ENCODE data around the gene IQUB.

The IQUB gene

DNA sequence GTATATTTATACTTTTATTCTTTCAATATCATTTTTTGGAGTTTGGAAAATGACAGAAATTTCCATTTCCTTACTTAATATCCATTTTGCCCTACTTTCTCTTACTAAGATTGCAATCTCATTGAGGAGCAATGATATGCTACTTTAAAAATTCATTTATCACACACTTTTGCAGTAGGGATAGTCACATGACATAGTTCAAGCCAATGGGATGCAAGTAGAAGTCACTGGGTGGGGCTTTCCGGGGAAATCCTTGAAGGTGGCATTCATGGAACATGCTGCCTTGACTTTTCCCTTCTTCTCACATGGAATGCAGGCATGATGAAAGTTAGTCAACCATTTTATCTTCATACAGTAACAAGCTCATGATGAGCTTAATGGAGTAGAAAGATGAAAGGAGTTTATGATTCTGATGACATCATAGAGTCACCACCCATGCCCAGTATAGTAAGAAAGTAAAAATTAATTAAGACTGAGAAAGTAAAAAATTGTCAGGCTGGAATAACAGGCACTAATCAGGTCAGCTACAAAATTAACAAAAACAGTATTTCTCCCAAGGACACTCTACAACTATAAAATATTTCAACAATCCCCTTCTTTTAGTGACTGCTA is 33.4 kb downstream of the IQUB start:
- TF ChIP-seq, protein P1, sequence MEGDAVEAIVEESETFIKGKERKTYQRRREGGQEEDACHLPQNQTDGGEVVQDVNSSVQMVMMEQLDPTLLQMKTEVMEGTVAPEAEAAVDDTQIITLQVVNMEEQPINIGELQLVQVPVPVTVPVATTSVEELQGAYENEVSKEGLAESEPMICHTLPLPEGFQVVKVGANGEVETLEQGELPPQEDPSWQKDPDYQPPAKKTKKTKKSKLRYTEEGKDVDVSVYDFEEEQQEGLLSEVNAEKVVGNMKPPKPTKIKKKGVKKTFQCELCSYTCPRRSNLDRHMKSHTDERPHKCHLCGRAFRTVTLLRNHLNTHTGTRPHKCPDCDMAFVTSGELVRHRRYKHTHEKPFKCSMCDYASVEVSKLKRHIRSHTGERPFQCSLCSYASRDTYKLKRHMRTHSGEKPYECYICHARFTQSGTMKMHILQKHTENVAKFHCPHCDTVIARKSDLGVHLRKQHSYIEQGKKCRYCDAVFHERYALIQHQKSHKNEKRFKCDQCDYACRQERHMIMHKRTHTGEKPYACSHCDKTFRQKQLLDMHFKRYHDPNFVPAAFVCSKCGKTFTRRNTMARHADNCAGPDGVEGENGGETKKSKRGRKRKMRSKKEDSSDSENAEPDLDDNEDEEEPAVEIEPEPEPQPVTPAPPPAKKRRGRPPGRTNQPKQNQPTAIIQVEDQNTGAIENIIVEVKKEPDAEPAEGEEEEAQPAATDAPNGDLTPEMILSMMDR (IDR thresholded peaks at IDR 0.05; ENCODE audit: low read depth, low read length, missing control alignments): no peak
- Histone ChIP-seq H3K27ac (no peak overlapping the region), H3K27me3 (replicated peaks) (no peaks in the 10 kb centered on the region), H3K36me3 (replicated peaks) (no peaks in the 10 kb centered on the region), H3K4me3 (ENCODE audit: low read depth, low read length) (no peak overlapping the region)
- in situ Hi-C loops (cut with HindIII; ENCODE audit: low pct_ligation_motif_present, low sequenced_read_pairs): no loop called here
- DNase-seq: no peak

DNA sequence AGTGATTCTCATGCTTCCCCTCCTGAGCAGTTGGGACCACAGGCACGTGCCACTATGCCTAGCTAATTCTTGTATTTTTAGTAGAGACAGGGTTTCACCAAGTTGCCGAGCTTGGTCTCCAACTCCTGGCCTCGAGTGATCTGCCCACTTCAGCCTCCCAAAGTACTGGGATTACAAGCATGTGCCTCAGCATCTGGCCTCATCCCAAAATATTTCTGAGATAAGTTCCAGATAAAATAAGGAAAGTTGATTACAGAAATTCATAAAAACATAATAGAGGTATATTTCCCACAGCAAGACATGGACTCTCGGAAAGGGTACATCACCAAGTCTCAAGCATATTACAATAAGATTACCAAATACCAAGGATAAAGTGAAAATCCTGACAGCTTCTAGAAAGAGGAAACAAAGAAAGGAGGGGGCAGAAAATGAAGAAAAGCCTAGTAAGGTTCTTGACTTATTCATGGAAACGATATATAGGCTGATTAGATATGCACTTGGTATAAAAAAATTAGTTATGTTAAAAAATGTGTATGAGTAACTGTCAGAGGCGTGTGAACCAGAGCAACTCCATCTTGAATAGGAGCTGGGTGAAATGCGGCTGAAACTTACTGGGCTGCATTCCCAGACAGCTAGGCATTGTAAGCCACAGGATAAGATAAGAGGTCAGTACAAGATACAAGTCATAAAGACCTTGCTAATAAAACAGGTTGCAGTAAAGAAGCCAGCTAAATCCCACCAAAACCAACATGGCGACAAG is 35.0 kb downstream of the IQUB start:
- peak; percentile 33 for DNase-seq
- Histone ChIP-seq H3K27me3 (replicated peaks) (no peaks in the 10 kb centered on the region), H3K4me3 (ENCODE audit: low read depth, low read length) (no peak overlapping the region), H3K36me3 (replicated peaks) (no peaks in the 10 kb centered on the region), H3K27ac (no peak overlapping the region)
- TF ChIP-seq, protein P1 (IDR thresholded peaks at IDR 0.05; ENCODE audit: low read depth, low read length, missing control alignments): no peak
- in situ Hi-C loops (cut with HindIII; ENCODE audit: low pct_ligation_motif_present, low sequenced_read_pairs): no loop called here

DNA sequence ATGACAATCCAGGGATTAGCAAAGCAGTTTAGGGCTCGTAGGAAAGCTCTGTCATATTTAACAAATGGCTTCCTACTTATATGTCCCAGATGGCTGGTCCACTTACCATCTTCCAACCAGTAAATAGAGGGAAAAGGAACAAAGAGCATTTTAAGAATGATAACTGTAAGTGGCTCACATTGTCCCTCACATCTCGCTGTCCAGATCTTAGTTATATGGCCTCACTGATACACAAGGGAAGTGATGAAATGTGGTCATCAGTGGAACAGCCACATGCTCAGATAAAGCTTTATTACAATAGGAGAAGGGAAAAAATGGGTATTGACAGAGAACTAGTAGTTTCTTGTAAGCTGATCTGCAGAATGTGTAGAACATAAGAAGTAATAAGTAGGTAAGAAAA is 35.8 kb downstream of the IQUB start:
- TF ChIP-seq, protein P1 (IDR thresholded peaks at IDR 0.05; ENCODE audit: low read depth, low read length, missing control alignments): no peak
- DNase-seq: no peak
- Histone ChIP-seq H3K27me3 (replicated peaks) (no peaks in the 10 kb centered on the region), H3K36me3 (replicated peaks) (no peaks in the 10 kb centered on the region), H3K4me3 (ENCODE audit: low read depth, low read length) (no peak overlapping the region), H3K27ac (no peak overlapping the region)
- in situ Hi-C loops (cut with HindIII; ENCODE audit: low pct_ligation_motif_present, low sequenced_read_pairs): no loop called here

DNA sequence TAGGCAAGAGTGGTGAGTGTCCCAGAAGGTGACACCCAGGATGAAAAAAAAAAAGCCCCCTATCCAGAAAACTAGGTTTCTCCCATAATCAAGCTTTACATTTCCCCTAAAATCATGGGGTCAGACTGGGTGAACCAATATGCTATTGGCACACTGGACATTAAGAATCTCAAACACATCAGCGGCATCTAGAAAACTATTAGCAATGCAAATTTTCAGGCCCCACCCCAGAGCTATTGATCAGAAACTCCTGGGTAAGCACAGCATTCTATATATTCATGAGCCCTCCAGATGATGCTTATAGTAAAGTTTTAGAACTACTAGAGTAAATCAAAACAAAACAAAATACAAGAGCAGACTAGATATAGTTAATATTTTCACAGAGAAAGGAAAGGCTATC is 36.4 kb downstream of the IQUB start:
- TF ChIP-seq, protein P1 (IDR thresholded peaks at IDR 0.05; ENCODE audit: low read depth, low read length, missing control alignments): no peak
- Histone ChIP-seq H3K27me3 (replicated peaks) (no peaks in the 10 kb centered on the region), H3K36me3 (replicated peaks) (no peaks in the 10 kb centered on the region), H3K4me3 (ENCODE audit: low read depth, low read length) (no peak overlapping the region), H3K27ac (no peak overlapping the region)
- no peak for DNase-seq
- in situ Hi-C loops (cut with HindIII; ENCODE audit: low pct_ligation_motif_present, low sequenced_read_pairs): no loop called here

DNA sequence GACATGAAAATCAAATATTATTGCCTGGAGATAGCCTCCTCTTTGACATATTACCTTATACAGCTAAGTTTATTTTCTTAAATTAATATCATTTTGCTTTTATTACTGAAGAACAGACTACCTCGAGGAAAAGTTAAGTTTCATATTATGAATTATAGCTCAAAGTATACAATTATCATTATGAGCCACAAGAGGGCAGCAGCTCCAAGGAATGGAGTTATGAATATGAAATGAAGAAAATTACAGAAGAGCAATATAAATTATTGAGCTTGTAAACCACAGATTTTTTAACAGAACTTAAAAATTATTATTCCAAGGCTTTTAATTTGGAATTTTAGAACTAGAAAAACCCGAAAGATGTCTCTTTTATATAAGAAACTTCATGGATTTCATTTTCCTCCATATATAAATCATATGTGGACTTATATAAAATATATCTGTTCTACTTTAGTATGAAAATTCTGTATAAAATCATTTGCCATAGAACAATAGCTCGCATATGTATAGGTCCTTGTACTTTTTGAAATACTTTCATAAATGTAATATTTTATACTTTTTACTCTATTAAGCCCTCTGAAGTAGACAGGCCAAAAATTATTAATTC is 40.1 kb downstream of the IQUB start:
- Histone ChIP-seq H3K27me3 (replicated peaks) (no peaks in the 10 kb centered on the region), H3K27ac (no peak overlapping the region), H3K36me3 (replicated peaks) (no peaks in the 10 kb centered on the region), H3K4me3 (ENCODE audit: low read depth, low read length) (no peak overlapping the region)
- DNase-seq: peak; percentile 29
- TF ChIP-seq, protein P1 (IDR thresholded peaks at IDR 0.05; ENCODE audit: low read depth, low read length, missing control alignments): peak; percentile 54
- in situ Hi-C loops (cut with HindIII; ENCODE audit: low pct_ligation_motif_present, low sequenced_read_pairs): no loop called here

Data from brain microvascular endothelial cell (primary cell).